HFFc6 (cell line): ENCODE measurements around the gene NPPC. TPM values are rescaled to one million over a fixed set of nuclear protein-coding genes. Genes with fewer than 3 reads are reported as not detected.

Experiments used
- DNase-seq: peaks from one replicate; pipeline ENCODE4 v3.0.0-alpha.2; 2018
- H3K27ac Mint-ChIP-seq: 2 replicates; pipeline ENCODE4 v1.8.0; 2020; ENCODE audit warnings: mild to moderate bottlenecking, mixed read lengths
- H3K27me3 Mint-ChIP-seq: 2 replicates; pipeline ENCODE4 v1.8.0; 2021; ENCODE audit warnings: mild to moderate bottlenecking, moderate library complexity, mixed read lengths; ENCODE audit not compliant: insufficient read depth
- H3K36me3 Mint-ChIP-seq: 2 replicates; pipeline ENCODE4 v1.8.0; 2021; ENCODE audit warnings: low read depth, mixed read lengths
- H3K4me1 Mint-ChIP-seq: 2 replicates; pipeline ENCODE4 v1.8.0; 2020; ENCODE audit warnings: low read depth, mixed read lengths
- H3K4me3 Mint-ChIP-seq: 2 replicates; pipeline ENCODE4 v1.8.0; 2020; ENCODE audit warnings: mild to moderate bottlenecking, moderate library complexity, mixed read lengths
- H3K9me3 Mint-ChIP-seq: 2 replicates; pipeline ENCODE4 v1.8.0; 2020; ENCODE audit warnings: mild to moderate bottlenecking, mixed read lengths
- CTCF ChIP-seq: fragments of 200-600 bp; sonication (generic); IDR thresholded peaks from 2 replicates; pipeline ENCODE4 v1.5.0; 2021; ENCODE audit warnings: antibody characterized with exemption, mild to moderate bottlenecking
- total RNA-seq, 6 experiments: library from RNA; stranded (reverse); fragmentation: NEBNext Ultra II Directional; extraction: Animal tissue kit (Norgen Biotek cat#: 25700); gene quantifications; 2 replicates in 1 of 6; 3 replicates in 5 of 6; pipeline ENCODE4 v1.2.3, GENCODE V29; 2021

NPPC gene
- total RNA-seq, 6 experiments from 2014 or later = not detected

- TF ChIP-seq CTCF = no peak
- Mint-ChIP-seq H3K4me3 (no peak overlapping the region), H3K9me3 (no peaks in the 10 kb centered on the region), H3K4me1 (no peaks in the 10 kb centered on the region), H3K27ac (no peak overlapping the region), H3K27me3 (peaks cover 21% of the 10 kb centered on the region), H3K36me3 (no peaks in the 10 kb centered on the region)
- no peak for DNase-seq
Measured at GRCh38 chr2:231940795-231941194, 14.6 kb upstream of the NPPC start.

- Mint-ChIP-seq H3K27me3 (peaks cover 17% of the 10 kb centered on the region), H3K4me3 (no peak overlapping the region), H3K27ac (no peak overlapping the region), H3K4me1 (no peaks in the 10 kb centered on the region), H3K36me3 (no peaks in the 10 kb centered on the region), H3K9me3 (no peaks in the 10 kb centered on the region)
- no peak for TF ChIP-seq CTCF
- DNase-seq = no peak
Measured at GRCh38 chr2:231939022-231939421, 12.8 kb upstream of the NPPC start.

GRCh38 chr2:231937057-231937456 lies 10.9 kb upstream of the NPPC start:
- no peak overlapping the region for H3K4me3 Mint-ChIP-seq
- no peak overlapping the region for H3K27ac Mint-ChIP-seq
- no peaks in the 10 kb centered on the region for H3K9me3 Mint-ChIP-seq
- peaks cover 23% of the 10 kb centered on the region for H3K27me3 Mint-ChIP-seq
- no peaks in the 10 kb centered on the region for H3K36me3 Mint-ChIP-seq
- H3K4me1 Mint-ChIP-seq = no peaks in the 10 kb centered on the region
- no peak for TF ChIP-seq CTCF
- no peak for DNase-seq

- no peak for TF ChIP-seq CTCF
- H3K4me1 Mint-ChIP-seq = no peaks in the 10 kb centered on the region
- peaks cover 24% of the 10 kb centered on the region for H3K27me3 Mint-ChIP-seq
- no peaks in the 10 kb centered on the region for H3K9me3 Mint-ChIP-seq
- H3K4me3 Mint-ChIP-seq = no peak overlapping the region
- H3K36me3 Mint-ChIP-seq = no peaks in the 10 kb centered on the region
- DNase-seq = no peak
- no peak overlapping the region for H3K27ac Mint-ChIP-seq
Measured at GRCh38 chr2:231936491-231936890, 10.3 kb upstream of the NPPC start.

- Mint-ChIP-seq H3K9me3 (no peaks in the 10 kb centered on the region), H3K4me1 (no peaks in the 10 kb centered on the region), H3K27ac (no peak overlapping the region), H3K27me3 (peaks cover 28% of the 10 kb centered on the region), H3K4me3 (no peak overlapping the region), H3K36me3 (no peaks in the 10 kb centered on the region)
- TF ChIP-seq CTCF = no peak
- no peak for DNase-seq
Measured at GRCh38 chr2:231935815-231936214, 9.6 kb upstream of the NPPC start.

GRCh38 chr2:231935207-231935524 lies 9.0 kb upstream of the NPPC start:
- H3K4me1 Mint-ChIP-seq = no peaks in the 10 kb centered on the region
- no peak for DNase-seq
- no peak overlapping the region for H3K4me3 Mint-ChIP-seq
- H3K27me3 Mint-ChIP-seq = peaks cover 32% of the 10 kb centered on the region
- H3K36me3 Mint-ChIP-seq = no peaks in the 10 kb centered on the region
- TF ChIP-seq CTCF = no peak
- no peaks in the 10 kb centered on the region for H3K9me3 Mint-ChIP-seq
- no peak overlapping the region for H3K27ac Mint-ChIP-seq
